AG10803 (cell line): ENCODE data around the gene OSBPL10.

Experiments used
- DNase-seq: peaks from one replicate; pipeline ENCODE4 v3.0.0; 2010; ENCODE audit warnings: low read depth
- H3K4me3 ChIP-seq: 2 replicates; pipeline ENCODE4 v1.5.1; 2011; ENCODE audit warnings: mild to moderate bottlenecking, low read length, control low read depth
- TF ChIP-seq, protein P1 (sequence below): conservative IDR thresholded peaks from 2 replicates; pipeline ENCODE4 v1.5.1; 2011; ENCODE audit warnings: mild to moderate bottlenecking, low read length, control low read depth, inconsistent platforms

OSBPL10 gene

DNA sequence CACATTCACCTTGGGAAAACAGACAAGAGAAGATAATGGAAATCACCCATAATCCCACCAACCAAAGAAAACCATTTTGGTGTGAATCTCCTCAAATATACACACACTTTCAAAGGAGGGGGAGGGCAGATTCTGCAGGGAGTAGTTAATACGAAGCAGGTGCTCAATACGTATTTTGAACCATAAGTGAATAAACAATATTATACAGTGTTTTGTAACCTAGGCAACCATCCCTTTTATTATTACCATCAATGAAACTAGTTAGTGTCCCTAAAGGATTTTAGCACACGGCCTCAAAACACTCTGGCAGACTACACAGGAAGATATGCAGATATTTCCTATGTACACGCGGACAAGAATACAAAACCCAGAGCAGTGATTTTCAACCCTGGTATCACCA, 6.1 kb downstream of the OSBPL10 start:
- TF ChIP-seq, protein P1, sequence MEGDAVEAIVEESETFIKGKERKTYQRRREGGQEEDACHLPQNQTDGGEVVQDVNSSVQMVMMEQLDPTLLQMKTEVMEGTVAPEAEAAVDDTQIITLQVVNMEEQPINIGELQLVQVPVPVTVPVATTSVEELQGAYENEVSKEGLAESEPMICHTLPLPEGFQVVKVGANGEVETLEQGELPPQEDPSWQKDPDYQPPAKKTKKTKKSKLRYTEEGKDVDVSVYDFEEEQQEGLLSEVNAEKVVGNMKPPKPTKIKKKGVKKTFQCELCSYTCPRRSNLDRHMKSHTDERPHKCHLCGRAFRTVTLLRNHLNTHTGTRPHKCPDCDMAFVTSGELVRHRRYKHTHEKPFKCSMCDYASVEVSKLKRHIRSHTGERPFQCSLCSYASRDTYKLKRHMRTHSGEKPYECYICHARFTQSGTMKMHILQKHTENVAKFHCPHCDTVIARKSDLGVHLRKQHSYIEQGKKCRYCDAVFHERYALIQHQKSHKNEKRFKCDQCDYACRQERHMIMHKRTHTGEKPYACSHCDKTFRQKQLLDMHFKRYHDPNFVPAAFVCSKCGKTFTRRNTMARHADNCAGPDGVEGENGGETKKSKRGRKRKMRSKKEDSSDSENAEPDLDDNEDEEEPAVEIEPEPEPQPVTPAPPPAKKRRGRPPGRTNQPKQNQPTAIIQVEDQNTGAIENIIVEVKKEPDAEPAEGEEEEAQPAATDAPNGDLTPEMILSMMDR: no peak
- no peak for DNase-seq
- H3K4me3 ChIP-seq: no peak overlapping the region

DNA sequence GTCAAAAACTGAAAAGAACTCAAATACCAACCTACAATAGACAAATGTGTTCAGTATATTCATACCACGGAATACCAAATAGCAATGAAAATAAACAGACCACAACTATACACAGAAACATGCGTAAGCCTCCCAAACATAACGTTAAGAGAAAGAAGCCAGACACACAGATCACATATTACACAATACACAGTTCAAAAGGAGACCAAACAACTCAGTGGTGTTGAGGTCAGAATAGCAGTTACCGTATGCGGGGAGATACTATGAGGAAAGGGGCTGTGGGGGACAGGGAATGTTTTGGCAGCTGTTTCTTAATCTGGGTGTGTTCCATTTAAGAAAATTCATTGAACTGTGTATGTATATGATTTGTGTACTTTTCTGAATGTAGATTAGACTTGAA, 6.6 kb downstream of the OSBPL10 start:
- no peak for DNase-seq
- H3K4me3 ChIP-seq: no peak overlapping the region
- TF ChIP-seq, protein P1: no peak

DNA sequence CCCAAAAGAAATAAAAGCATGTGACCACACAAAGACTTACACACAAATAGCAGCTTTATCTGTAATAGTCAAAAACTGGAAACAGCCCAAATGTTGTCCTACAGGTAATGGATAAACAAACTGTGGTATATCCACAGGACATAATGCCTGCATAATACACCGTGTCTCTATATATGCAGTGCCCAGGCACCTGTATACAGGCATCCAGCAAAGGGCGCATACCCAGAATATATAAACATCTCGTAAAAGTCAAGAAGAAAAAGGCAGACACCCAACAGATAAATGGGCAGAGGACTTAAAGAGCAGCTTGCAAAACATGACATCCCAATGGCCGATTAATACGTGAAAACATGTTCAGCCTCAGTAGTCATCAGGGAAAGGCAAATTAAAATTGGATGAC, 7.2 kb downstream of the OSBPL10 start:
- TF ChIP-seq, protein P1: no peak
- DNase-seq: no peak
- H3K4me3 ChIP-seq: no peak overlapping the region

DNA sequence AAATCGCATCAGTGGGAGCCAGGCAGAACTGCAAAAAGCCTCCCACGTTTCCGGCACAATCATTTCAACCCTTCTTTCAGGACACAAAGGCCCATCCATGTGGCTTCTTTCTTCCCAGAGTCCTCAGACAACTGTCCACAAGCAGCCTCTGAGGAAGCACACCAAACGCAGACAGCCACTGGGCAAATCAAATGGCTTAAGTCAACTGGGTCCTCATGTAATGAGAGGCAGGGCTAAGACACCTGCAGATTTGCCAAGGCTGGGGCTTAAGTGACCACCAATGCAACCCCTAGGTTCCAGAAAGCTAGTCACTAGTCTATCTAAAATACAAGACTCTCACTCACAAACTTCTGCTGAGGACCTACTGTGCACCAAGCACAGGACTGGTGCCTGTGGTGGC, 8.0 kb downstream of the OSBPL10 start:
- TF ChIP-seq, protein P1: no peak
- no peak for DNase-seq
- H3K4me3 ChIP-seq: no peak overlapping the region

DNA sequence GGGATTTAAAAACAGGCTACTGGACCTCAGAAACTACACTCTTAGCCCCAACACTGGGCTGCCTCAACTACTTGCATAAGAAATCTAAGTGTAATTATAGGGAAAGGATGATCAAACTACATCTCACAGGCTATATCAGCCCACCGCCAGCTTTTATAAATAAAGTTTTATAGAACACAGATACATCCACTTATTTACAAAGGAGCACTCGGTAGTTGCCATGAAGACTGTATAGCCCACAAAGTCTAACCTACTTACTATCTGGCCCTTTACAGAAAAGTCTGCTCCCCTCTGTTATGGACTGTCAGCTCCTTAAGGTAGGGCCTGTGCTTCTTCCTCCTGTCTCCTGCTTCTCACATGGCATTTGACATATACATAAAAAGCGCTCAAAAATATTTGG, 9.5 kb downstream of the OSBPL10 start:
- no peak overlapping the region for H3K4me3 ChIP-seq
- TF ChIP-seq, protein P1: no peak
- DNase-seq: no peak

DNA sequence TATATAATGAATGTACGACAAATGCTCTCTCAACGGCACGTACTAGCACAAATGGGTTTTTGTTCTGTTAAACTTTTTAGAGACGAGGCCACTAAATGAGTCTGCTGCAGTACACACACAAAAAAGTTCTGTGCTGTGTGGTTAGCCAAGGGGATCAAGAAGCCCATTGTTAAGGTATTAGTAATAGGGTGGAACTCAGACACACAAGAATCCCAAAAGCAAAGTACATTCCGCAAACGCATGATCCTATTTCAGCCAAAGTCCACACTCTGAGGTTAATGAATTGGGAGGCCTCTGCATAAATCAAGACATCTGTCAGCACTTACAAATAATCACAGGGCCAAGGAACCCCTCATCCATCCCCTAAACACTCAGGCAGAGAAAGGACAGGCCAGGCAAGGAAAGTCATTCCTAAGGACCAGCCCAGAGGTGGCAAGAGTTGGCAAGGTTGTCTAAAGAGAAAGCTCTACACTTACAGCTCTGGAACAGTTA, 12.1 kb downstream of the OSBPL10 start:
- H3K4me3 ChIP-seq: no peak overlapping the region
- DNase-seq: peak; percentile 88
- TF ChIP-seq, protein P1: no peak

DNA sequence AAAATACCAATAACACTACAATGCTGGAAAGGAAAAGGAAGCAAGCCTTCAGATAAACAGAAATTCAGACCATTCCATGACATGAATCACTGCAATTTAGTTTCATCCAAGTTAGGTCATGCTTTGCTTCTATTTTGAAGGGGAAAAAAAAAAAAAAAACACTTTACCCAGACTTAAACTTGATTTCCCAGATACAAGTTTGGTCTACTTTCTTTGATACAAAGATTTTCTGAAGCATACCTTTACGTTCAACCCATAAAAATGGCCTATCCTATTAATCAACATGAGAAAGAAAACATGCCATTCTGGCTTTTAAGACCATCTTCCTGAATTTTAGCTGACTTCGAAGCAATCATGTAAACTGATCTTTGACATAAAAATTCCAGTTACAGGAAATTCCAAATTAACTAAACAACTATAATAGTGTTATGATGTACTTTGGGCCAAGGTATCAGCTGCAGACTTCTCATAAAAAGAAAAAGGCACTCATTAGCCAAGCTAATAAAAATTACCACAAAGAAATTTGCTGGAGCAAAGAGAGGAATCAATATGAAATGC, 12.6 kb downstream of the OSBPL10 start:
- TF ChIP-seq, protein P1: no peak
- DNase-seq: peak; percentile 62
- H3K4me3 ChIP-seq: no peak overlapping the region
